HTERT RPE-1 (cell line): ENCODE data around the gene NOSIP.
"Not testable (repeated sequence)": the region's sequence is repeated elsewhere in the genome, so short reads cannot be mapped to it uniquely, and the experiment has no call there.

Source experiments
- in situ Hi-C: fragments of 300-500 bp; cut with MboI; formaldehyde crosslinking; loops from 4 replicates; pipeline ENCODE4 v1.14.3; 2020; ENCODE audit warnings: low sequenced_read_pairs

The NOSIP gene

GRCh38 chr19:49580264-49581006 lies at the start of gene NOSIP:
NOSIP (minus strand) TSS chr19:49580556; CDS start chr19:49560691, 19,865 bp downstream.
- in situ Hi-C loops: no loop called here

- in situ Hi-C loops: no loop called here
These were observed 49.3 kb upstream of the NOSIP start for GRCh38 chr19:49629659-49630058.

GRCh38 chr19:49626226-49626625 lies 45.9 kb upstream of the NOSIP start:
- in situ Hi-C loops: no loop called here

- in situ Hi-C loops: no loop called here
These were observed 44.9 kb upstream of the NOSIP start for GRCh38 chr19:49624967-49625910.

- in situ Hi-C loops: not testable (repeated sequence)
These were observed 37.5 kb upstream of the NOSIP start for GRCh38 chr19:49617860-49618259.

- in situ Hi-C loops: no loop called here
These were observed 36.6 kb upstream of the NOSIP start for GRCh38 chr19:49616945-49617344.

- in situ Hi-C loops: no loop called here
These were observed 36.2 kb upstream of the NOSIP start for GRCh38 chr19:49616532-49616931.

GRCh38 chr19:49615861-49616260 lies 35.5 kb upstream of the NOSIP start:
- in situ Hi-C loops: no loop called here

GRCh38 chr19:49614096-49614833 lies 33.9 kb upstream of the NOSIP start:
- in situ Hi-C loops: no loop called here

GRCh38 chr19:49613374-49613773 lies 33.0 kb upstream of the NOSIP start:
- in situ Hi-C loops: no loop called here

GRCh38 chr19:49609499-49610092 lies 29.2 kb upstream of the NOSIP start:
- in situ Hi-C loops: no loop called here

- in situ Hi-C loops: no loop called here
These were observed 25.2 kb upstream of the NOSIP start for GRCh38 chr19:49605605-49606004.

GRCh38 chr19:49602806-49603205 lies 22.4 kb upstream of the NOSIP start:
- in situ Hi-C loops: no loop called here

GRCh38 chr19:49601482-49602038 lies 21.2 kb upstream of the NOSIP start:
- in situ Hi-C loops: no loop called here

- in situ Hi-C loops: no loop called here
These were observed 19.3 kb upstream of the NOSIP start for GRCh38 chr19:49599378-49600295.

- in situ Hi-C loops: no loop called here
These were observed 17.3 kb upstream of the NOSIP start for GRCh38 chr19:49597703-49597974.

GRCh38 chr19:49596954-49597702 lies 16.8 kb upstream of the NOSIP start:
- in situ Hi-C loops: no loop called here

- in situ Hi-C loops: no loop called here
These were observed 16.1 kb upstream of the NOSIP start for GRCh38 chr19:49596407-49596806.

GRCh38 chr19:49595819-49596404 lies 15.6 kb upstream of the NOSIP start:
- in situ Hi-C loops: no loop called here
